ENCODE data around the gene CDC42BPA. TPM values are rescaled to one million over a fixed set of nuclear protein-coding genes. Genes with fewer than 3 reads are reported as not detected.
A peak's percentile ranks its signal among the peaks of the same experiment; 100 is the strongest.

CDC42BPA gene
- total RNA-seq, 1 experiment from 2014 or later, result 25.2 TPM

- TF ChIP-seq ZNF281 (CRISPR knock-in tag; IDR thresholded peaks at IDR 0.05), result no peak
- TF ChIP-seq PRRX2 (CRISPR knock-in tag; IDR thresholded peaks at IDR 0.05), result no peak
- no peak for TF ChIP-seq PREB (CRISPR knock-in tag; IDR thresholded peaks at IDR 0.05; ENCODE audit: borderline replicate concordance)
- no peak for TF ChIP-seq ATF1 (CRISPR knock-in tag; IDR thresholded peaks at IDR 0.05)
- TF ChIP-seq E2F5 (CRISPR knock-in tag; IDR thresholded peaks at IDR 0.05), result no peak
- peak; percentile 37; the same call in 1 of the 2 replicates for TF ChIP-seq FOXK1 (CRISPR knock-in tag; IDR thresholded peaks at IDR 0.05)
- no peak; the same call in 1 of the 2 replicates for TF ChIP-seq TEAD1 (CRISPR knock-in tag; IDR thresholded peaks at IDR 0.05)
- no peak for TF ChIP-seq ZSCAN18 (CRISPR knock-in tag; IDR thresholded peaks at IDR 0.05)
- TF ChIP-seq KAT7 (CRISPR knock-in tag; IDR thresholded peaks at IDR 0.05; ENCODE audit: borderline replicate concordance), result peak; percentile 20; the same call in 1 of the 2 replicates
- no peak for TF ChIP-seq ZNF532 (CRISPR knock-in tag; IDR thresholded peaks at IDR 0.05; ENCODE audit: borderline replicate concordance)
- TF ChIP-seq SMAD3 (CRISPR knock-in tag; IDR thresholded peaks at IDR 0.05; ENCODE audit: borderline replicate concordance), result no peak
- TF ChIP-seq TP53 (CRISPR knock-in tag; IDR thresholded peaks at IDR 0.05), result no peak
- TF ChIP-seq HMGA2 (CRISPR knock-in tag; IDR thresholded peaks at IDR 0.05), result no peak
- TF ChIP-seq ETV6 (CRISPR knock-in tag; IDR thresholded peaks at IDR 0.05), result 0 out of 2 replicates have a peak, but pooled peaks have one; percentile 50
- TF ChIP-seq RORB (CRISPR knock-in tag; IDR thresholded peaks at IDR 0.05), result no peak
- 0 out of 2 replicates have a peak, but pooled peaks have one; percentile 31 for TF ChIP-seq USF1 (CRISPR knock-in tag; IDR thresholded peaks at IDR 0.05)
- TF ChIP-seq ERG (CRISPR knock-in tag; IDR thresholded peaks at IDR 0.05), result no peak
These were observed 738 bp upstream of the CDC42BPA start (continued) for GRCh38 chr1:227318853-227319607.
